Epidermal melanocyte (primary cell): ENCODE data around the gene MCF2L.
"Not testable (repeated sequence)": the region's sequence is repeated elsewhere in the genome, so short reads cannot be mapped to it uniquely, and the experiment has no call there.

ENCODE experiments used
- DNase-seq: peaks from one replicate; pipeline ENCODE4 v3.0.0; 2011; ENCODE audit warnings: low spot score; ENCODE audit not compliant: insufficient read length

Gene MCF2L

GRCh38 chr13:113029487-113030258 lies 60.7 kb downstream of the MCF2L start:
- DNase-seq: no peak

DNA sequence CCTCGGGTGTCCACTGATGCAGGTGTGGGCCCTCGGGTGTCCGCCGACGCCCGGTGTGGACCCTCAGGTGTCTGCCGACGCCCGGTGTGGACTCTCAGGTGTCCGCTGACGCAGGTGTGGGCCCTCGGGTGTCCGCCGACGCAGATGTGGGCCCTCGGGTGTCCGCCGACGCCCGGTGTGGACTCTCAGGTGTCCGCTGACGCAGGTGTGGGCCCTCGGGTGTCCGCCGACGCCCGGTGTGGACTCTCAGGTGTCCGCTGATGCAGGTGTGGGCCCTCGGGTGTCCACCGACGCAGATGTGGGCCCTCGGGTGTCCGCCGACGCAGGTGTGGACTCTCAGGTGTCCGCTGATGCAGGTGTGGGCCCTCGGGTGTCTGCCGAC lies 61.2 kb downstream of the MCF2L start:
- not testable (repeated sequence) for DNase-seq

GRCh38 chr13:113031465-113031864 lies 62.5 kb downstream of the MCF2L start:
- no peak for DNase-seq

DNA sequence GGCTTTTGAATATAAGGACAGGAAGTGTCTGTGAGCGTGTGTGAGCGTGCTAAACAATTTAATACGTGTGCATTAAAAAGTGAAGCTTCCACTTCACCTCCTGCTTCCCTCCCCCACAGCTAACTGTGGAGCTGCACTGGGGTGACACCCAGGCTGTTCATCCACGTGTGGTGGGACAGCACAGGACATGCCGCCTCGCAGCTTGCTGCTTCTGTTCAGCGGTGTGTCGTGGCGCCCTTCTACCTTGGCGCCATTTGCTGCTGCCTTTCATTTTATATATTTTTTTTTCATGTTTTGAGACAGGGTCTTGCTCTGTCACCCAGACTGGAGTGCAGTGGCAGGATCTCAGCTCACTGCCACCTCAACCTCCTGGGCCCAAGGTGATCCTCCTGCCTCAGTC lies 63.3 kb downstream of the MCF2L start:
- DNase-seq: no peak

GRCh38 chr13:113033054-113033850 lies 64.2 kb downstream of the MCF2L start:
- DNase-seq: no peak

GRCh38 chr13:113034451-113035212 lies 65.6 kb downstream of the MCF2L start:
- peak; percentile 75 for DNase-seq

DNA sequence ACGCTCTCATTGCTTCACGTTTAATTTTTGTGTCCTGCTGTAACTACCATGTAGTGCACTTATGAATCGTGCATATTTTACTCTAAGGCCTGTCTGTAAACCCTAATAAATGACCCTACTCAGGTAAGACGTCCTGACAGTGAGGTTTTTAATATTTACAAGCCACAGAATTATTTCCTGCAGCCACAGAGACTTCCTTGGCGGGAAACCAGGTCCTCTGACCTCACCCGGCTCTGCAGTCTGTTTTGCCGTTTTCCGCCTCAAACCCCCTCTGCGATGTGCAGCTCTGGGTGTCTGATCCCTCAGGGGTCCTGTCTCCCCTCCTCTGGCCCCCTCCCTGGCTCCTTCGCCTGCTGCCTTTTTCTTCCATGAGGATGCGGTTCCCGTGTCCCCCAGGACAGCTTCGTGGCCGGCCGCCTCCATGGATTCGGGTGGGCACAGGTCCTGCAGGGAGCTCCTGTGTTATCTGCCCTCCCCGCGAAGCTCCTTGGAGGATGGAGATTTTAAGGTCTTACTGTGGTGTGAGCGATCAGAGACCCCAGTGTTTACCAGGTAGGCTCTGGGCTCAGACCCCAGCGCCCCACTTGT lies 66.3 kb downstream of the MCF2L start:
- DNase-seq: no peak

- DNase-seq: no peak
These were observed 67.4 kb downstream of the MCF2L start for GRCh38 chr13:113036401-113036800.

GRCh38 chr13:113040031-113040430 lies 71.0 kb downstream of the MCF2L start:
- no peak for DNase-seq

DNA sequence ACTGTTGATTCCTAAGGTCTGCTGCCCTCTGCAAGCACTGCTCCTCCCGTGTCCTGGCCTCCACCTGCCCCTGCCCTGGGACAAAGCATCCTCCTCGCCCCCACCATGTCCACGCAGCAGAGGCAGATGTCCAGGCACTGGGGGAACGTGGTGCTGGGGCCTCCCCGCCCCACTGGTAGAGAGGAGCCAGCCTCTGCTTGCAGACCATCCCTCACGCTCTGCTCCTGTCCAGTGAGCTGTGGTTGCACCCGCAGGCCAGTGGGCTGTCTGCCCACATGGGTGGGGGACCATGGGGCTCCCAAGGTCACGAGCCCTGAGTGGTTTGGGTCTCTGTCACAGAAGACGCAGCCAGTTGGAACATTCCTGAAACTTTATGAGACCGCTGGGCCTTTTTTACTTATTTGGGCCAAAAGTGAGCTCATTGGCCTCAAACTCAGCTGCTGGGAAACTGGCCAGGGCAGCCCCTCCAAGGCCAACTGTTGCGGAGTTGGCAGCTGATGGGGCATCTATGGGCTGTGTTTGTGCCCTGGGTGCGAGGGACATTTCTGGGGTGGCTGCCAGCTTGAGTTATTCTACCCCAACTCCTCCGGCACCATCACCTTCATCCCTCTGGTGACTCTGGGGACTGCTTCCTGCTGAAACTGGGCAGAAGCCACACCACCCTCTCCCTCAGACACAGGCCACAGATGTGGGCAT lies 71.7 kb downstream of the MCF2L start:
- DNase-seq: no peak

GRCh38 chr13:113041293-113041690 lies 72.3 kb downstream of the MCF2L start:
- no peak for DNase-seq

DNA sequence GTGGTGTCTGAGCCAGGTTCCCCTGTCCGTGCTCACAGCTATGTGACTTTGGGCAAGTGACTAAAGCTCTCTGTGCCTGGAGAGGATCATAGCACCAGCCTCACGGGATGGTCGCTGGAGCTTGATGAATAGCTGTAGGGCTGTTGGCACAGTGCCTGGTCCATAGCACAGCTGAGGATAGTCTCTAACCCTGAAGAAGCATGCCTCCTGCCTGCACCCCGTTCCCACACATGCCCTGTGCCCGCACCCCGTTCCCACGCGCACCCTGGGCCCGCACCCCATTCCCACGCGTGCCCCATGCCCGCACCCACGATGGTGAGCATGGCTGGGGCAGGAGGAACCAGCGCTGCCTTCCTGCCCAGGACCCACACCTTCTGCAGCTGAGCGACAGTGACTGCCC lies 72.9 kb downstream of the MCF2L start:
- no peak for DNase-seq

- no peak for DNase-seq
These were observed 73.4 kb downstream of the MCF2L start for GRCh38 chr13:113042456-113042855.

DNA sequence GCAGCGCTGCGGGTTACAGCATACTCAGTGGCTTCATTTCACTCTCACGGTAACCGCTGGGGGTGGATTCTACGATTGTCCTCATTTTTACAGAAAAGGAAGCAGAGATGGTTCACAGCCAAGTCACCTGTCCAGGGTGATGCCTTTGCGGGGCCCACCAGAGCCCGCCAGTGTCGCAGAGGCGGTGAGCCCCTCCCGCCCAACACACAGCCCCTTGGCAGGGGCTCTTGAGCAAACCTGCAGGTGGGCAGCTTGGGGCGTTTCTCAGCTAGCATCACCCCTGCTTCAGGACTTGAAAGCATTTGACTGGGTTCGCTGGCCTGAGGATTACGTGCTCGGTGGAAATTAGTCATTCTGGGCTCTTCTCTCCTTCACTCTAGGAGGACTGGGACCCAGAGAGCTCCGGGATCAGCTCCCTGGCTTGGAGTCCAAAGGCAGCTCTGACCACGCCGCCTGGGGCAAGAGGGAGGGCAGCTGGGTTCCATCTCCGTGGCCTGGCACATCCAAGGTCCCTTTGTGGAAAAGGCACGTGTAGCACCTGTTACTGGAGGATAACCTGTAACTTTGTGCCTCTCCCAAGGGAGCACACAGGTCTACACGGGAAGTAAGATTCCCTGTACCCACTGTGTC lies 74.1 kb downstream of the MCF2L start:
- no peak for DNase-seq

- DNase-seq: no peak
These were observed 74.9 kb downstream of the MCF2L start for GRCh38 chr13:113043931-113044330.

- DNase-seq: no peak
These were observed 75.5 kb downstream of the MCF2L start for GRCh38 chr13:113044391-113045114.

DNA sequence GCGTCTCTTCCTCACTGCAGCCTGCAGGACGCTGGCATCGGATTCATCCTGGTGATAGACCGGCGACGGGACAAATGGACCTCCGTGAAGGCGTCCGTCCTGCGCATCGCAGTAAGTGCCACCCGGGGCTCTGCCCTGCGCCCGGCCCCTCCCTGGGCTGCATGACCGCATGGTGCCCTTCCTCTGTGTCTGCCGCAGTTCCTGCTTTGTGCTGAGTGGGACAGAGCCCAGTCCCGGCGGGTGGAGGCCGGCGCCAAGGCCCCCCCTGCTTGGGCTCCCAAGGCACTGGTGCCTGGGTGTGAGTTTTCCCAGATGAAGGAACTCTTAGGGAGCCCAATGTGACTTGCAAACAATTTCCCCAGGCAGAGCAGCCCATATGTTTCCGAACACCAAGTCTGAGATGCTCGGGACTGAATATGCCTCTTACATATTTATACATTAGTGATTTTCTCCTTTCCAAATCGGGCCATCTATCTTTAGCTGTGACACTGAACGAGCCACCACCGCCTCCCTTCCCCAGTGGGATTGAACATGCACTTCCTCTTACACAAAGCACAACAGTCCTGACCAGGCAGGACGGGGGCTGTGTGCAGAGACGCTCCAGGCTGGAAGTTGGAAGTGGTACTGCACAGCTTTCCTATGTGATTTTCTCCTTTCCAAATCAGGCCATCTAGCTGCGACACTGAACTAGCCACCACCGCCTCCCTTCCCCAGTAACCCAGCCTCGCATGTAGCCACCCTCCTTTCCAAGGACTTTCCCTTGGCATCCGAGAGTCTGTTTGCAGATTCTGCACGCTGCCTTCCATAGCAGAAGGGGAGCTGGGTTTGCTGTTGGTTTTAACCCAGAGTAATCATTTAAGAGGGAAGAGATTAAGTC lies 76.5 kb downstream of the MCF2L start:
- DNase-seq: no peak

- DNase-seq: no peak
These were observed 77.3 kb downstream of the MCF2L start for GRCh38 chr13:113046128-113046882.
